NCI-H69 (cell line): ENCODE results near the gene KIAA1614.

Experiments used
- DNase-seq: peaks from one replicate; lab custom pipeline; 2025; lab: John Stamatoyannopoulos, UW

KIAA1614 gene

DNA sequence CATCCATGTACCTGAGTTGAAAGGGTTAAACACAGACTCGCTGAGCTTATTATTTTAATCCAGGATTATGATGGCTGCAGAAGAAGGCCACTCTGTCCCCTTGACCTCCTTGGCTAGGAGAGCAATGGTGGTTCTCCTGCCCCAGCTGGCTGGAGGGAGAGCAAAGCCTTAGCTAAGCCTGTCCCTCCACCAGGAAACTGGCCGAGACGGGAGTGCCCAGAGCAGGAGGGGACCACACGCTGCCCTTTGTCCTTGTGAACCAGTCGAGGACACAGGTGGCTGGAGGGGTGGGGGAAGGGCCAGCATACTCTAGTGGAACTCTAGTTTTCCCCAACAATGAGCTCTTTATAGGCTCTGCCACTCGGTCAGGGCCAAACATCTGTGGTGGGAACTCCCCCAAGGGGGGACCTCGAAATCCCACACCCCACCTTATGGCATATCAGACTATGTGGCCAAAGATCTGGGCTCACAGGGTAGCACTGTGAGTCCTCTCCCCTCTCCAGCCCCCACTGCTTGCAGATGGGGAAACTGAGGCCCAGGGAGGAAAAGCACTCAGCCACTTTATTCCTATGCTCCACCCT is 12.9 kb downstream of the KIAA1614 start:
- peak; percentile 57 for DNase-seq

DNA sequence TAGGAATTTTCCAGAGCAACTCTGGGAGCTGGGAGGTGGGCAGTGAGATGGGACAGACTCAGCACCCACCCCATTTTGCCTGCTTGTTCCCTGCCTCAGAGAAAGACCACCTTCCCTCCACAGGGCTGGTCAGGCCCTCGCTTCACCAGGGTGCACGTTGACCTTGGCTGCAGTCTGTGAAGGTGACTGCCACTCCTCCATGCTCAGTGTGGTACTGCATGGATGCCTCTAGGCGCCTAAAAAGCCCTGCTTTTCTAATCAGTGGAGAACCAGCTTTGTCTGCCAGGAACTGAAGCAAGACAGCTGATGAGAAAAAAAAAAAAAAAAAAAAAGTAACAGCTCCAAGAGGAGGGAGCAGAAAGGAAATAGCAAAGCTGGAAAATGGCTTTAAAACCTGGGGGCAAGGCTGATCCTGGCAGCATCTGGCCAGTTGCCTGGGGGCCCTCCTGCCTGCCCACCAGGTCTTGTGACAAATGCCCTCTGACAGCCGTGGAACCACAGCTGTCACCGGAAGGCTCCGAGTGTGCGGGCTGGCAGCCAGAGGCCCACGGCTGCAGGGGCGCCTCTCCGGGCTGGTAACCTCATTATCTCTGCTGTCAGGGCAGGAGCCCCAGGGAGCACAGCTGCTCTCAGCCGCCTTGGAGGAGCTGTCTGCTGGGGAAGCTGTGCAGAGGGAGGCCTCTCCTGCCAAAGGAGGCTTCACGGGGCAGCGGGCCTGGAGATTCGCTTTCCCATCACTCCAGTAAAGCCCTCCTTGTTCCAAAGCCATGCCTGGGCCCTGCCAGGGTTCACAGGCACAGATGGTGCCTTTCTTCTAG is 13.7 kb downstream of the KIAA1614 start:
- DNase-seq = peak; percentile 99

DNA sequence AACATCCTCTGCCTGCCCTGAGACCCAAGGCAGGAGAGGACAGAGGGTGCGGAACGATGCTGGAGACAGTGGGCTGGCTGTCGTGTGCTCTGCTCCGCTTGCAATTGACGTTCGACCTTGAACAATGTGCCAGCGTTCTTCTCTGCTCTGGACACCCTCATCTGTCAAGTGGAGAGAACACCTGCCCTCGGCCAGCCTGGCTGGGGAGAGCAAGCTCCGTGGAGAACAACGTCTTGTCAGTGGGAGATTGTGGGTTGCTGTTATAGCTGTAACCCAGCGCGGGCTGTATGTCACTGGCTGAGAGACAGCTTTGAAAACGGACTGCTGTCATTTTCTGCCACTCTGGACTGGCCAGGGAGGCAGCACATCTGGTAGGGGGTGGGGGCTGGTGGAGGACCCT is 14.7 kb downstream of the KIAA1614 start:
- DNase-seq = peak; percentile 85

DNA sequence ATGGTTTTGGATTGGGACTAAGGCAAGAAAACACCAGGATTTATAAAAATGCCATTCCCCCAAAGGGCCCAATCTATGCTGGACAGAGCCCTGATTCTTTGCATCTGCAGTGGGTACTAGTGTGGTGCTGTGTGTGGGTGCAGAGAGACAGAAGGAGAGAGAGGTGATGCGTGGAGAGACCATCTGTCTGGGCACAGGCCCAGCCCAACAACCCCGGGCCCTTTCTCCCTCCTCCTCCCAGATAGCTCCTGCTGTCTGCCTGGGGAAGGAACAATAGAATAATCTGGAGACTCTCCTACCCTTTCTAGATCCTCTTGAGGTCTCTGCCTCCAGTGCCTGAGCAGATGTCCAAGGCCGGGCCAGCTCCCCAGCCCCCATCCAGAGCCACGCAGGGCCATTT is 15.1 kb downstream of the KIAA1614 start:
- peak; percentile 98 for DNase-seq

DNA sequence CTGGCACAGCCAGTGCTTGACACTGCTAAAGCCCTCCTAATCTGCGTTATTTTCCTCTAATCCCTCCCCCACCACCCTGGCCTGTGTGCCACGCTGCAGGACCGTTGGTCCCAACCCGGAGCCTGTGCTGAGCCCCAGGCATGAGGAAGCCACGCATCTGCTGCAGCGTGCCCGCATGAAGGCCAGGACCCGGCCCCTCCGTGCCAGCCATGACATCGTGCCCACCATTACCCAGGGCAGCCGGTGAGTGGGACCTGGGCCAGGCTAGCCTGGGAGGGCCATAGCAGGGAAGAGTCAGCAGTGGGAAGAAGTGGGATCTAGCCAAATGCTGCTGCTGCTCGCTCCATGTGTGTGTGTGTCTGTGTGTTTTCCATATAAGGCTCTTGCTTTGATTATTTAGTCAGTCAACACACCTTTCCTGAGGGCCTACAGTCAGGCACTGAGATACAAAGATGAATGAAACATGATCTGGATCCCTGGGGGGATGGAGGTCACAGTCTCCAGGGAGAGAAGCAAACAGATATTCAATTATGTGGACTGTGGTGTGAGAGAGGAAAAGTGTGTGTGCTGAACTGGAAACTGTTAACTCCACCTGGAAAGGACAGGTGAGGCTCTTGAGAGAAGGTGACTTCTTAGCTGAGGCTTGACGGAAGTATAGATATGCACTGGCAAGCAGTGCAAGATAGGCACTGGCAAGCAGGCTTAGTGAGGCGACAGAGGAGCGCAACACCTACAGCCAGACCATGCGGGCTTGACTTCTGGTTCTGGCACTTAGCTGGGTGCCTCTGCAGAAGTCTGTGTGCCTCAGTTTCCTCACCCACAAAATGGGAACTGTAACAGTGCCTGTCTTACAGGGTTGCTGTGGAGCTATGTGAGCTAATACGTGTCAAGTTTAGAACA is 15.9 kb downstream of the KIAA1614 start:
- DNase-seq = peak; percentile 98

DNA sequence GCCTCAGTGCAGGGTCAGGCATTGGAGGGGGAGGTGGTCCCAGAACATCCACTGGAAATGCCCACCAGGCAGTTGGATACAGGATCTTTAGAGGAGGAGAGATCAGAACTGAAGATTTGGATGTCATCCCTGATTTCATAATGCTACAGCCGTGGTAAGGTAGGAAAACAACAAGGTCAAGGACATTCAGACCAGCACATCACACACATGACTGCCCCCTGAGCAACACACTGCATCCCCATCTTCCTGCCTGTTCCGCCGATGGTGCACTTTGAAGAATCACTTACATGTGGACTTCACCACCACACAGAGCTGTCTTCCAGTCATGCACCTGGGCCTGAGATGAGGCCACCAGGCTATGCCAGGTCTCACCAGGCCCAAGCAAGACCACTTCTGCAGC is 16.7 kb downstream of the KIAA1614 start:
- peak; percentile 24 for DNase-seq

DNA sequence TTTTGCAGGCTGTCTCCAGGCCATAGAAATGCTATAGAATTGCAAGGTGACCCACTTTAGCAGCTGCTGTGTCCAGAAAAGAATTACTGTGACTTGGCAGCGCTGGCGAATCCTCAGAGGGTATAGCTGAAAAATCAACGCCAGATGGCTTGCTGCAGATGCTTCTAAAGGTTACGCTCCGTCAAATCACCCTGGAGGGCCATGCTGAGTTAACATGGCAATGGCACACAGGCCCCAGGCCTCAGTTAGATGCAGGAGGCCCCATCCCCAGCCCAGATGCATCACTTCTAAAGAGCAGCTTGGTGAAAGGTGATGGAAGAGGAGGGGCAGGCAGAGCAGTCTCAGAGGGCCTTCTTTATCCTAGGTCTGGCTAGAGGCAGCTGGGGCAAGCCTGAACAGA is 18.0 kb downstream of the KIAA1614 start:
- peak; percentile 99 for DNase-seq

DNA sequence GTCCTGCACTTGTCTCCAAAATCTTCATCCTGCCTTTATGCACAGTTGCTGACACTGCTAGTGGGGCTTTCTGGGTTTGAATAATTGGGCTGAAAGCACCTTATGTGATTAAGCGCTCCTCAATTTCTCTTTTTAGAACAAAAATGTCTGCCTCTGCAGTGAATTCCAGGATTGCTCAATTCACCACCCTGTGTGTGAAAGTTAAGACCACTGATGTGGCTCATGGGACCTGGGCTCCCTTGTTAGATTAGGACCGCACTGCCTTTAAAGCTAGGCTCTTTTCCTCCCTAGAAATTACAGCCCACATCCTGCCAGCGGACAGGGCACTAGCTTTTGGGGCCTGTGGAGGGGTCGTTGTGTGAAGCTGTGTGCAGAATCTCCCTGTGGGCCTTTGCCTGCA is 18.8 kb downstream of the KIAA1614 start:
- DNase-seq = peak; percentile 37

DNA sequence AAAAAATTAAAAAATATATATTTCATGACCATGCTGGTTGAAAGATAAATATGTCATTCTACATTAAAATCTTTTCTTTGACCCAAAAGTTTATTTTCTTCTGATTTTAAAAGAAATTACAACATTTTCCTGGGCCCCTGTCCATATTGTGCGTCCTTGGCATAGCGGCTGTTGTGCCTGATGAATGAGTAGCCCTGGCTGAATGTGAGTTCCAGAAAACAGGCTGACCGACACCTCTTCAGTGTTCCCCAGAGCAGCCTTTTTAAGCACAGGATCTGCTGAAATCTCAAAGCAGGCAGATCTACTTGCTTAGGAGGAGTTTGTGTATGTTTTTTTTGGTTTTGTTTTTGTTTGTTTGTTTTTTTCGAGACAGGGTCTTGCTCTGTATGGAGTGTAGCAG is 19.7 kb downstream of the KIAA1614 start:
- no peak for DNase-seq

DNA sequence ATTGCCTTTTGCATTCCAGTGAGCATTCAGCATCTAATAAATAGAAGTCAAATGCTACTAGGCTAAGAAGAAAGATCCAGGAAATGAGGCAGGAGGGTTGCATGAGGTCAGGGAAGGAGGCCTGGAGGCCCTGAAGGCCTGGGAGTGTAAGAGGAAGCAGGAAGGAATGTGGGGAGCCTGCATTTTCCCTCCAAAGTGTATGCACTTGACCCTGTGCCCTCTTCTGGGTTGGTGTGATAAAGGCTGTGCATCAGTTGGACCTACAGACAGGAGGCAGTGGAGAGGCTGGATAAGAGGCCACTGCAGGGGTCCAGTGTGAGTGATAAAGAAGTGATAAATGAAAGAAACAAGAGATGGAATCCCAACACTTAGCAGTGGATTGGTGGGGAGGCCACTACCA is 20.4 kb downstream of the KIAA1614 start:
- DNase-seq = peak; percentile 29

DNA sequence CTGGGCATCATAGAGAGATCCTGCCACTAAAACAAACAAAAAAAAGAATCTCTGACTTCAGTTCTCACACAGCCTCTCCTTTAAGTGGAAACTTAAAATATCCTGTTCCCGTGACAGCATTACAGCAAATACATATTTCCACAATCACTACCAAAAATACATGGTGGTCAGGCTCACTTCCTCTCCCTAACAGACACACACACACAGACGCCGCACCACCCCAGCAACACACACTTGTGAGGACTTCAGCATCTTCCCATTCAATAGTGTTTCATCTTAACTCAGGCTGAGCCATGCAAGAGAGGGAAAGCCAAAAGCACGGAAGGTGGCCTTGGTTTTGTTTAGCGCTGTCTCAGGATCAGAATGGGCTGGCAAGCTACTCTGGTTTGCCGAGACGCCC is 21.9 kb downstream of the KIAA1614 start:
- DNase-seq = no peak

DNA sequence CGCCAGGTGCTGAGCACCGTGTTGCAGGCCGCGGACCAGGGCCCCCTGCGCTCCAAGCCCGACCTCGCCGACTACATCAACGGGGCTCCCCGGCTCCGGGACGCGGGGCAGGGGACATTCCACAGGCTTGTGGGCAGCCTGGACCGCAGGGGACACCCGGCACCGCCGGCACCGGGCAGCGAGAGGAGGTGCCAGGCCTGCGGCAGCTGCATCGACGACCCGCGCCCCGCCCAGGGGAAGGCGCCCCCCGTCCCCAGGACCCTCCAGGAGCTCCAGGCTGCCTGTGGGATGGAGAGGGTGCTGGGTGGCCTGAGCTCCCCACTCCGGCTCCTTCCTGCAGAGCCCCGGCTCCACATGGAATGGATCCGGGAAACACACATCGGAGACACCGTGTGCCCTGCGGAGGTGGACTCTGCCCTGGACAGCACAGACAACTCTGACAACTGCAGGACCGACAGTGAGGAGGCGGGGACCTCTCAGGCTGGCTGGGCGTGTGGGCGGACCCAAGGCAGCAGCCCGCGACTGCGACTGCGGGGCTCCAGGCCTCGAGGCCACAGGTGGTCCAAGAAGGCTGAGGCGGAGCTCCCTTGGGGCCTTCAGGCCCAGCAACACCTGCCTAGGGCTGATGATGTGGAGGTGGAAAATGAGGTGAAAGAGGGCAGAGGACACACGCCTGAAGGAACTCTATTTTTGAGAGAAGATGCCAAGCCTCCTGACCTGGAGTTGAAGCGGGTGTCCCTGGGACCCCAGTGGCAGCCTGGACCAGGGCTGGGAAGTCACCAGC is 22.8 kb downstream of the KIAA1614 start:
- peak; percentile 76 for DNase-seq

DNA sequence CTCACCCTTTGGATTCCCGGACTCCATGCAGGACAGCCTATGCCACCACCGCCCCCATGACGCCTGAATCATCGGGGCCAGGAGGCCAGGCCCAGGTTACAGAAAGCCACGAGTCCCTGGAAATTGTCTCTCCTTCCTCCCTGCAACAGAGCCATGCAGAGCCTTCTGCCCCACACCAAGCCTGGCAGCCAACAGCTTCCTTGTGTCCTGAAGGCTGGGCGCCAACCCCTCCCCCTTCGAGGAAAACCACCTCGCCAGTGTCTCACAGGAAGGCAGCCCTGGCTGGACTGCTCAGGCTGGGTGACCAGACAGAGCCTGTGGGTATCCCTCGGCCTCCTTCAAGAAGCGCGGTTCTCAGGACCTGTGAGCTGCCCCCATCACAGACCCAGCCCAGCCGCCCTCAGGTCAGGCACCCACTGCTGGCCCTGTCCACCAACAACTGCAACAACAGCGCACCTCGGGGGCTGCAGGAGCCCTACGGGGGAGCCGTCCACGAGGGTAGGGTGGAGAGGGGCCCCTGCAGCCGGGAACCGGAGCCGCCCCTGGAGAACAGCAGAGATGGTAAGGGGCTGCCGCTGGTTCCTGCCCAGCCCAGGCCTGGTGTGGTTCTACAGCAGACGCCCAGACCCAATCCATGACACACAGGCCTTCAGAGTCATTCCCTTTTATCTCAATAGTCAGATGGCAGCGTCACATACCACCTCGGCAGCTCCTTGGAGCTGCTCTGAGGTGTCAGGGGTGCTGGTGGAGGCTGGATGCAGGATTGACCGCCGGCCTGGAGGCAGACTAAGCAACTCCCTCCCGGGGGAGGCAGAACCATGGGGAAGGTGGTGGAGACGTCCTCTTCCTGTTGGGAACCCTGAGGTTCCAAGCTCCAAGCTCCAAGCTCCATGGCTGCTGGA is 23.7 kb downstream of the KIAA1614 start:
- peak; percentile 34 for DNase-seq

DNA sequence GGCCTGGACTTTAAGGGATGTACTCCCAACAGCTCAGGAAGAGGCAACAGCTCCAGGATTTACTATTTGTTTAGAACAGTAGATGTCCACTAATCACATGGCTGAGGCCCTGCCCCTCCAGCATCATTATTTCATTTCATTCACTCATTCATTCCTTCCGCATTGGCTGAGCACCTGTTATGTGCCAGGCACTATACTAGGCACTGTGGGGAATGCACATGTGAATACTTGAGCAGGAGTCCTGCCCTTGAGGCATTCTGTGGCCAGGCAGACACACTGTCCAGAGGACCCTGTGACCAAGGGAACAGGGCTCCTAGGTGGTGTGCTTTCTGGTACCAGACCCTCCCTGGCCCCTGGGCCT is 24.3 kb downstream of the KIAA1614 start:
- no peak for DNase-seq

DNA sequence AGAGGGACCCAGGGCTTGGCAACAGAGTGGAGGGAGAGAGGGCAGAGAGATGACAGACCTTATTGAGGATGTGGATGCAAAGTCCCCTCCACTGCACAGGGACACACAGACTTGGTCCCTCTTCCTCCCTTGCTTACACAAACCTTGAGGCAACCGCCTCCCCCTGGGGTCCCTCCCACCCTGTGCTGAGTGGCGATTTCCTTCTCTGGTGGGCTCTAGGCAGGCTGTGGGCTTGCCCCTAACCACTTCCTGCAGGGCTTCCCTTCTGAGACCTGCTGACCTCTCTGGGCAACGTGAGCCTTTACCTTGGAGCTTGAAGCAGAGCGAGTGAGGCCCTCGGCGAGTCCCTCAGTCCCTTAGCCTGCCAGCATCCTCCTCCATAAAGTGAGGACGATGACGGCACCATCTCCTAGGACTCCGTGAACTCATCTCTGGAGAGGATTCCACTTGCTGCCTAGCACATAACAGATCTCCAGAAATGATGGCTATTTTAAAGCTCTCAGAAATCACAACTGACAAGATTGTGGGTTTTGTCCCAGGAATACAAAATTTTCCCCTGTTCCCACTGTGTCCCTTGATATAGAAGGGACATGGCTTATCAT is 25.0 kb downstream of the KIAA1614 start:
- no peak for DNase-seq

DNA sequence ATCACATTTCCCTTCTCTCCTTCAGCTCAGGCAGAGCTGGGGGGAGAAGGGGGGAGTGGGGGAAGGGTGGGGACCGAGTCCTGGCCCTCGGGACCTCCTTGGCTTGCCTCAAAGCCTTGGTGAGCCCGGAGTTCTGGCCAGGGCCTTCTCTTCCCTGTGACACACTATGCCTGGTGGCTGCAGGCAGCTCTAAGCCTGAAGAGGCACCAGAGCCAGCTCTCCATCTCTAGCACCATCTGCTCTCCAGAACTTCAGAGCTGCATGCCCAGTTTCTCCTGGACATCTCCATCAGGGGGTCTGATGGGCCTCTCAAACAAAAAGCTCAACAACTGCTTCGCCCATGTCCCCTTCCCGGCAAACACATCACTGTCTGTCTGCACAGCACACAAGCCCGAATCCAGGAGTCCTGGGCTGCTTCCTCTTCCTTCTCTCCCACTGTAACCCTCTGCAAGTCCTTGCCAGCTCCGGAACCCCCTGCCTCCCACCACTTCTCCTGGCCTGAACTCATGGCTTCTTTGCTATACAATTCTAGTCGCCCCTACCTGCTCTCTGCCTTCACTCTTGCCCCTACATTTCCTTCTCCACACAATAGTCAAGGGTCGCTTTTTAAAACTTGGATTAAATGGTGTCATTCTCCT is 26.5 kb downstream of the KIAA1614 start:
- no peak for DNase-seq

DNA sequence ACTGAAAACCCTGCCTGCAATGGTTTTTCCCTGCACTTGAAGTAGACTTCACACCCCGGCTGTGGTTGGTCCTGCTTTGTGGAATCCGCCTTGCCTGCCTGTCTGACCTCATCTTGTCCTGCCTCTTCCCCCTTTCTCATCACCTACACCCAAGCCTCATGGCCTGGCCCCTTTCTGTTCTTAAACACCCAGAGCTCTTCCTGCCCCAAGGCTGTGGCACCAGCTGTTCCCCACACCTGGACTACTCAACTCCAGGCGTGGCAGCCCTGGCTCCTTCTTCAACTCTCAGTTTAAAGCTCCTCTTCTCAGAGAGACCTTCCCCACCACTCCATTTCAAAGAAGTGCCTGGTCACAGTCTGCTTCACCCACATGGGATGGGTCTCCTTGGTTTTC is 27.0 kb downstream of the KIAA1614 start:
- peak; percentile 63 for DNase-seq

DNA sequence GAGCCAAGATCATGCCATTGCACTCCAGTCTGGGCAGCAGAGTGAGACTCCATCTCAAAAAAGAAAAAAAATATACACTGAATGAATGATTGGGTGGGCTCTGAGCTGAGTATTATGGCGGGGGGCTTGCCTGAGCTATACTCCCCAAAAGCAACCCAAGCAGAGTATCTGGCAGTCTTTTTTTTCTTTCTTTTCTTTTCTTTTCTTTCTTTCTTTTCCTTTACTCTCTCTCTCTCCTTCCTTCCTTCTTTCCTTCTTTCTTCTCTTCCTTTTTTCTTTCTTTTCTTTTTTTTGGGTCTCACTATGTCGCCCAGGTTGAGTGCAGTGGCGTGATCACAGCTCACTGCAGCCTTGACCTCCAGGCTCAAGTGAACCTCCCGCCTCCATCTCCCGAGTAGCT is 27.7 kb downstream of the KIAA1614 start:
- DNase-seq = no peak

DNA sequence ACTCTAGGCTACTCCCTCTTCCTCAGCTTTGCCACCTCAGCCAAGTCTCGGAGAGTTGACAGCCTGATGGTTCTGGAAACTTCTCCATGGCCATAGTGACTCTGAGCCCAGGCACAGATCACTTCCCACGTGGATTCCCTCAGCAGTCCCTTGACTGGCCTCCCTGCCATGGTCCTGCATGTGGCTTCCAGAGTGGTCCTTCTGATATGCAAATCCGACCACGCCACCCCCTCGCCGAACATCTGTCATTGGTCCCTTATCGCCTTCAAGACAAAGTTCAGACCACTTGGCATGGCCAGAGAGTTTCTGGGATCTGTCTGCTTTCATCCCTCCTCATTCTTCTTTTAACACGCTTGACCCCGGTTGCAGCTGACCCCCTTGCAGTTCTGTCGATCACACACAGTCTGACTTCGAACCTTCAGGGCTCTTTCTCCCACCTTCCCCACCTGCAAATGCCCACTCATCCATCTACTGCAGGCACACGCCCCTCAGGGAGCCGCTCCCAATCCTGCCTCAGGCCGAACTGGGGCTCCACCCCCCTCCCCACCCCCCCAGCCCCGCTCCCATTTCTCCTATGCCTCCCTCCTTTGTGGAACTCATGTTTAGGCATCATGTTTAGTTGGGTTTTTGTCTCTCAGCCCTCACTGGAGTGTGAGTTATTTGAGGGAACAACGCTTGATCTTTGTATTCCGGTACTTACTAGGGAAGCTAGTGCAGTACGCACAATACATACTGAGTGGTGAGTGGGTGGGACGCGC is 29.0 kb downstream of the KIAA1614 start:
- DNase-seq = no peak
